Activated T-helper 1 cell treated with anti-CD3 and anti-CD28 coated beads, Interleukin-2, amount 50 U/mL, for 16 hours (primary cell): ENCODE results near the gene WDR93.

Experiments used
- DNase-seq, 2 donors: peaks; one replicate each; pipeline ENCODE4 v3.0.0-alpha.2; 2020; ENCODE audit warnings: low read depth in 1 of 2, low spot score in 1 of 2

The WDR93 gene

GRCh38 chr15:89662893-89663626 lies 27.6 kb upstream of the WDR93 start:
- DNase-seq = no peak

GRCh38 chr15:89664441-89665350 lies 25.9 kb upstream of the WDR93 start:
- no peak for DNase-seq

GRCh38 chr15:89665449-89666181 lies 25.0 kb upstream of the WDR93 start:
- DNase-seq = no peak

GRCh38 chr15:89666184-89666857 lies 24.3 kb upstream of the WDR93 start:
- DNase-seq = no peak

GRCh38 chr15:89666858-89667705 lies 23.5 kb upstream of the WDR93 start:
- no peak for DNase-seq

- DNase-seq = no peak
Measured at GRCh38 chr15:89667706-89667960, 23.0 kb upstream of the WDR93 start.

- no peak for DNase-seq
Measured at GRCh38 chr15:89668171-89668570, 22.4 kb upstream of the WDR93 start.

- no peak for DNase-seq
Measured at GRCh38 chr15:89669309-89669865, 21.2 kb upstream of the WDR93 start.

GRCh38 chr15:89669941-89670340 lies 20.7 kb upstream of the WDR93 start:
- no peak for DNase-seq

GRCh38 chr15:89670971-89671560 lies 19.5 kb upstream of the WDR93 start:
- no peak for DNase-seq

- DNase-seq = no peak
Measured at GRCh38 chr15:89671687-89672086, 18.9 kb upstream of the WDR93 start.

GRCh38 chr15:89672221-89673164 lies 18.1 kb upstream of the WDR93 start:
- DNase-seq = no peak

- no peak for DNase-seq
Measured at GRCh38 chr15:89673165-89673512, 17.5 kb upstream of the WDR93 start.

GRCh38 chr15:89674526-89674925 lies 16.1 kb upstream of the WDR93 start:
- DNase-seq = no peak

GRCh38 chr15:89675606-89676005 lies 15.0 kb upstream of the WDR93 start:
- no peak for DNase-seq

GRCh38 chr15:89677381-89677780 lies 13.2 kb upstream of the WDR93 start:
- DNase-seq = no peak

GRCh38 chr15:89679212-89679611 lies 11.4 kb upstream of the WDR93 start, which contains the start of gene PLIN1:
Gene PLIN1, minus strand, starts transcription at chr15:89679367. Its CDS starts 1,878 bp downstream, at chr15:89677489.
- no peak for DNase-seq

GRCh38 chr15:89680282-89680873 lies 10.2 kb upstream of the WDR93 start:
- DNase-seq = no peak
